Neural progenitor cell (in vitro differentiated cells): ENCODE data around the gene SNX8.

Source experiments
- CTCF ChIP-seq: fragments of 200-600 bp; sonication (generic); IDR thresholded peaks from 2 replicates; pipeline ENCODE4 v1.5.1; 2017; ENCODE audit warnings: antibody characterized with exemption, mild to moderate bottlenecking
- EZH2 ChIP-seq: fragments of 200-600 bp; sonication (generic); IDR thresholded peaks from 2 replicates; pipeline ENCODE4 v1.6.1; 2017; ENCODE audit warnings: antibody characterized with exemption, mild to moderate bottlenecking, moderate library complexity
- EZH2phosphoT487 ChIP-seq: fragments of 200-600 bp; sonication (generic); IDR thresholded peaks from 2 replicates; pipeline ENCODE4 v1.6.1; 2017; ENCODE audit warnings: antibody characterized with exemption

GRCh38 chr7:2295936-2296620 lies 18.2 kb downstream of the SNX8 start:
- no peak for TF ChIP-seq CTCF
- TF ChIP-seq EZH2, result no peak
- TF ChIP-seq EZH2phosphoT487, result no peak
